Mesendoderm (in vitro differentiated cells): Measurements from ENCODE around the gene TBX6.
A peak's percentile ranks its signal among the peaks of the same experiment; 100 is the strongest.

Experiments used
- DNase-seq: peaks from one replicate; pipeline ENCODE4 v3.0.0; 2013
- H2AK5ac ChIP-seq: 2 replicates; pipeline ENCODE4 v1.6.1; 2013; ENCODE audit warnings: low read length, inconsistent platforms
- H2BK120ac ChIP-seq: 2 replicates; pipeline ENCODE4 v1.6.1; 2013; ENCODE audit warnings: low read depth, mild to moderate bottlenecking, low read length, moderate library complexity, mixed read lengths
- H2BK15ac ChIP-seq: replicated peaks from 2 replicates; pipeline ENCODE4 v1.6.1; 2013; ENCODE audit warnings: low read depth, mild to moderate bottlenecking, moderate library complexity
- H2BK5ac ChIP-seq: 2 replicates; pipeline ENCODE4 v1.6.1; 2013; ENCODE audit warnings: low read length, inconsistent platforms
- H3K18ac ChIP-seq: 2 replicates; pipeline ENCODE4 v1.6.1; 2013; ENCODE audit warnings: mild to moderate bottlenecking, low read length, mixed read lengths
- H3K23ac ChIP-seq: one replicate; pipeline ENCODE4 v1.6.1; 2013; ENCODE audit warnings: low read length
- H3K27ac ChIP-seq: 2 replicates; pipeline ENCODE4 v1.5.1; 2013; ENCODE audit warnings: low read depth, mild to moderate bottlenecking, inconsistent platforms, low read length, moderate library complexity
- H3K27me3 ChIP-seq: 2 replicates; pipeline ENCODE4 v1.6.1; 2013; ENCODE audit warnings: low read length, control low read depth, mild to moderate bottlenecking, inconsistent platforms; ENCODE audit not compliant: insufficient read depth, poor library complexity
- H3K36me3 ChIP-seq: 2 replicates; pipeline ENCODE4 v1.6.1; 2013; ENCODE audit warnings: low read length, inconsistent platforms; ENCODE audit not compliant: control insufficient read depth, insufficient read depth
- H3K4ac ChIP-seq: one replicate; pipeline ENCODE4 v1.6.1; 2013; ENCODE audit warnings: low read depth, mild to moderate bottlenecking, low read length, moderate library complexity
- H3K4me1 ChIP-seq: 2 replicates; pipeline ENCODE4 v1.6.1; 2013; ENCODE audit warnings: low read depth, low read length, inconsistent platforms; ENCODE audit not compliant: control insufficient read depth
- H3K4me2 ChIP-seq: 2 replicates; pipeline ENCODE4 v1.6.1; 2013; ENCODE audit warnings: low read length
- H3K4me3 ChIP-seq: 2 replicates; pipeline ENCODE4 v1.5.1; 2013; ENCODE audit warnings: mild to moderate bottlenecking, low read length
- H3K56ac ChIP-seq: one replicate; pipeline ENCODE4 v1.6.1; 2013; ENCODE audit warnings: low read length
- H3K79me1 ChIP-seq: 2 replicates; pipeline ENCODE4 v1.6.1; 2013; ENCODE audit warnings: low read length, inconsistent platforms
- H3K79me2 ChIP-seq: 2 replicates; pipeline ENCODE4 v1.6.1; 2013; ENCODE audit warnings: mild to moderate bottlenecking, low read length; ENCODE audit not compliant: control insufficient read depth, insufficient read depth
- H3K9ac ChIP-seq: 2 replicates; pipeline ENCODE4 v1.6.1; 2013; ENCODE audit warnings: low read length, inconsistent platforms
- H4K5ac ChIP-seq: one replicate; pipeline ENCODE4 v1.6.1; 2013; ENCODE audit warnings: low read length
- H4K8ac ChIP-seq: one replicate; pipeline ENCODE4 v1.6.1; 2013; ENCODE audit warnings: low read depth, mild to moderate bottlenecking, control low read depth, low read length, moderate library complexity
- WGBS: extraction: QIAGEN DNeasy Blood & Tissue Kit; methylation state at CpG from one replicate; pipeline ENCODE4 v1.1.7; 2013; ENCODE audit warnings: low lambda C conversion rate, missing lambda C conversion rate; ENCODE audit not compliant: insufficient coverage; ENCODE audit errors: extremely low coverage; 5-methylcytosine and 5-hydroxymethylcytosine counted together

TBX6 gene

DNA sequence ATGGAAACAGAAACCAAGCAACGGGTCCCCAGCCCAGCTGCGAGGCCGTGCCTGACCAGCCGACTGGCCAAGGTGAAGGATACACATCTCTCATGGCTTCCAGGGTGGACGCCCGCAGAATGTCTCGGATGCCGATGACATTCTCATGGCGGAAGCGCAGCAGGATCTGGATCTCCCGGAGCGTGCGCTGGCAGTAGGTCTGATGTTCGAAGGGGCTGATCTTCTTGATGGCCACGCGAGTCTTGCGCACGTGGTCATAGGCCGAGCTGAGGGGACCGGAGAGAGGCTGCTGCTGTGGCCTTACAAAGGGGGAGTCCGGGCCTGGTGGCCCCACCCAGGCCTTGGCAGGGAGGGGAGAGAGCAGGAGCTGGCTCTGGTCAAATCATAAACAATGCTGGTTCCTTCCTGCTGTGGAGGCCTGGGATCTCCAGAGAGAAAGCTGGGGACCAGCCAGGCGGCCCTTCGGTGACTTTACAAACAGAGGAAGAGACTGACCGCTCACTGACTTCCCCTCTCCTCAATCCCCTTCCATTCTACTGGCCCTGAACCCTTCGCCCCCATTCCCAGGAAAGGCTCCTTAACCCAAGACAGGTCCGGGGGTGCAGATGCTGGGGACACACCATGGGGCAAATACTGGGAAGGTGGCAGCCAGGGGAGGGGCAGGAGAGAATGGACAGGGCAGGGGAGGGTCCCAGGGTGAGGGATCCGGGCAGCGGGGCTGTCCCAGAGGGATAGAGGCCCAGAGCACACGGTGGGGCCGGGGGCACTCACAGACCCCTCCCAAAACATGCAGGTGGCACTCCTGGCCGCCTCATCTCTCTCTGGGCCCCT lies 30.2 kb upstream of the TBX6 start:
- H3K9ac ChIP-seq: peak overlapping the region; percentile 83
- no peaks in the 10 kb centered on the region for H3K79me1 ChIP-seq
- H3K23ac ChIP-seq: no peak overlapping the region
- peaks cover 2% of the 10 kb centered on the region for H3K4me1 ChIP-seq
- no peak for DNase-seq
- no peak overlapping the region for H2BK120ac ChIP-seq
- H3K56ac ChIP-seq: peak overlapping the region; percentile 93
- no peaks in the 10 kb centered on the region for H3K27me3 ChIP-seq
- peaks cover 7% of the 10 kb centered on the region for H3K36me3 ChIP-seq
- H3K27ac ChIP-seq: no peak overlapping the region
- H2BK15ac ChIP-seq: no peak overlapping the region
- H3K4me3 ChIP-seq: peak overlapping the region; percentile 11
- H2AK5ac ChIP-seq: no peak overlapping the region
- no peaks in the 10 kb centered on the region for H3K79me2 ChIP-seq
- no peak overlapping the region for H4K8ac ChIP-seq
- H3K4me2 ChIP-seq: peak overlapping the region; percentile 56
- no peak overlapping the region for H2BK5ac ChIP-seq
- no CpG with 5 or more reads among the region's 31 CpGs for WGBS
- peak overlapping the region; percentile 25 for H3K4ac ChIP-seq
- no peak overlapping the region for H4K5ac ChIP-seq
- peak overlapping the region; percentile 81 for H3K18ac ChIP-seq

GRCh38 chr16:30120340-30121105 lies 28.8 kb upstream of the TBX6 start:
- Histone ChIP-seq H4K8ac (no peak overlapping the region), H3K36me3 (peaks cover 7% of the 10 kb centered on the region), H3K23ac (no peak overlapping the region), H3K56ac (no peak overlapping the region), H2BK5ac (no peak overlapping the region), H3K79me1 (no peaks in the 10 kb centered on the region), H3K4ac (no peak overlapping the region), H2BK15ac (no peak overlapping the region), H3K18ac (no peak overlapping the region), H3K4me3 (no peak overlapping the region), H3K79me2 (no peaks in the 10 kb centered on the region), H3K27ac (no peak overlapping the region), H2BK120ac (no peak overlapping the region), H3K4me2 (no peak overlapping the region), H3K27me3 (no peaks in the 10 kb centered on the region), H3K4me1 (peaks cover 2% of the 10 kb centered on the region), H4K5ac (no peak overlapping the region), H3K9ac (no peak overlapping the region), H2AK5ac (no peak overlapping the region)
- WGBS: no CpG with 5 or more reads among the region's 3 CpGs
- no peak for DNase-seq

GRCh38 chr16:30119428-30119827 lies 27.7 kb upstream of the TBX6 start:
- no peaks in the 10 kb centered on the region for H3K27me3 ChIP-seq
- no peaks in the 10 kb centered on the region for H3K79me1 ChIP-seq
- no peak for DNase-seq
- no peak overlapping the region for H3K27ac ChIP-seq
- no peak overlapping the region for H4K8ac ChIP-seq
- H3K56ac ChIP-seq: no peak overlapping the region
- no peaks in the 10 kb centered on the region for H3K79me2 ChIP-seq
- peaks cover 2% of the 10 kb centered on the region for H3K4me1 ChIP-seq
- no peak overlapping the region for H3K4me3 ChIP-seq
- peaks cover 7% of the 10 kb centered on the region for H3K36me3 ChIP-seq
- no peak overlapping the region for H3K9ac ChIP-seq
- H3K23ac ChIP-seq: no peak overlapping the region
- no peak overlapping the region for H3K4me2 ChIP-seq
- no peak overlapping the region for H2BK15ac ChIP-seq
- H2AK5ac ChIP-seq: no peak overlapping the region
- no peak overlapping the region for H3K4ac ChIP-seq
- no CpG with 5 or more reads among the region's 2 CpGs for WGBS
- no peak overlapping the region for H2BK120ac ChIP-seq
- no peak overlapping the region for H3K18ac ChIP-seq
- no peak overlapping the region for H2BK5ac ChIP-seq
- no peak overlapping the region for H4K5ac ChIP-seq

DNA sequence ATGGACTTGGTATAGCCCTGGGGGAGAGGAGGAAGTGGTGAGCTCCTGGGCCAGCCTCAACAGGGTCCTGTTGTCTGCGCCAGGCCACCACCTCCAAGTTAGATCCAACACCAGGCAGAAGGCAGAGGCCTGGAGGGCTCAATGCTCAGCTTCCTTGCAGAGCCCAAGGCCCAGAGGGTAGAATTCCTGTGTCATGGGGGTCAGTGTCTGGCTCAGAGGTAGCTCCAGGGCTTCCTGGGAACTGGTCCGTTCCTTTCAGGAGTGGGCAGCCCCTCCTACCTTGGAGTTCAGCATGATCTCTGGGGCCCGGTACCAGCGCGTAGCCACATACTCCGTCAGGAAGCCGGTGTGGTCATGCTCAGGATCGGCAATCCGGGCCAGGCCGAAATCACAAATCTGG lies 26.0 kb upstream of the TBX6 start:
- H3K27me3 ChIP-seq: no peaks in the 10 kb centered on the region
- H4K5ac ChIP-seq: no peak overlapping the region
- H3K4me3 ChIP-seq: no peak overlapping the region
- H2BK5ac ChIP-seq: no peak overlapping the region
- WGBS: no CpG with 5 or more reads among the region's 10 CpGs
- DNase-seq: no peak
- H2BK120ac ChIP-seq: no peak overlapping the region
- H3K4me2 ChIP-seq: no peak overlapping the region
- peaks cover 2% of the 10 kb centered on the region for H3K4me1 ChIP-seq
- H2BK15ac ChIP-seq: no peak overlapping the region
- no peak overlapping the region for H3K18ac ChIP-seq
- no peak overlapping the region for H3K56ac ChIP-seq
- no peak overlapping the region for H3K4ac ChIP-seq
- H3K9ac ChIP-seq: no peak overlapping the region
- peaks cover 7% of the 10 kb centered on the region for H3K36me3 ChIP-seq
- no peak overlapping the region for H2AK5ac ChIP-seq
- no peaks in the 10 kb centered on the region for H3K79me2 ChIP-seq
- no peak overlapping the region for H3K27ac ChIP-seq
- no peak overlapping the region for H3K23ac ChIP-seq
- no peaks in the 10 kb centered on the region for H3K79me1 ChIP-seq
- no peak overlapping the region for H4K8ac ChIP-seq

DNA sequence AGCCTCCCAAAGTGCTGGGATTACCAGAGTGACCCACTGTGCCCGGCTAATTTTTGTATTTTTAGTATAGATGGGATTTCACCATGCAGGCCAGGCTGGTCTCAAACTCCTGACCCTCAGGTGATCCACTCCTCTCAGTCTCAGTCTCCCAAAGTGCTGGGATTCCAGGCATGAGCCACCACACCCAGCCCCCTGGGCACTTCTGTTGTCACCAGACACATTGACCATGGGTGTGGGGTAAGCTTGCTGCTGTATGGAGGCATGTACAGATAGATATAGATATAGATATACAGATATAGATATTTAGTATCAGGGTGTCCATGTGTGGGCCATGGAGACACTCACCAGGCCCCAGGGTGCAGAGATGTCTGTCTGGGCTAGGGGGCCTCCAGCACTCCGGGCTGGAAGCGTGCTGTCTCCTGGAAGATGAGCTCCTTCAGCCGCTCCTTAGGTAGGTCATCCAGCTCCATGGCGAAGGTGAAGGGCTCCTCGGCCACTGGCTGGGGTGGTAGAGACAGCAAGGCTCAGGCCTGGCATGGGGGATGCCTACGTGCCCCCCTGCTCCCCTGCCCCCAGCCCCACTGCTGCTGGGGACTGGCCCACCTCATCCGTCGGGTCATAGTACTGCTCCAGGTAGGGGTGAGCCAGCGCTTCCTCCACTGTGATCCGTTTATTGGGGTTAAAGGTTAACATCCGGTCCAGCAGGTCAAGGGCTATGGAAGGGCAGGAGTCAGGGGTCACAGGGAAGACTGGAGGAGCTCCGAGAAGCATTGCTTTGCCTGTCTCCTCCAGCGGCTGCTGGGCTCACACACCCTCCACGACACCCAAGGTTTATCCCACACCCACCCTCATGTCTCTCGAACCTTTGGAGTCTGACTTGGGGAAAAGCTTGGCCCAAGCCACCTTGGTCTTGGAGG lies 24.8 kb upstream of the TBX6 start:
- no peak for DNase-seq
- H3K56ac ChIP-seq: no peak overlapping the region
- no peak overlapping the region for H3K9ac ChIP-seq
- H3K36me3 ChIP-seq: peaks cover 7% of the 10 kb centered on the region
- H3K4me3 ChIP-seq: no peak overlapping the region
- H2BK120ac ChIP-seq: no peak overlapping the region
- no peak overlapping the region for H2BK5ac ChIP-seq
- H3K23ac ChIP-seq: no peak overlapping the region
- no peak overlapping the region for H2BK15ac ChIP-seq
- H3K79me1 ChIP-seq: no peaks in the 10 kb centered on the region
- no peak overlapping the region for H3K4ac ChIP-seq
- WGBS: no CpG with 5 or more reads among the region's 16 CpGs
- H3K4me1 ChIP-seq: no peaks in the 10 kb centered on the region
- no peaks in the 10 kb centered on the region for H3K27me3 ChIP-seq
- no peak overlapping the region for H4K8ac ChIP-seq
- no peak overlapping the region for H4K5ac ChIP-seq
- H3K27ac ChIP-seq: no peak overlapping the region
- no peak overlapping the region for H3K4me2 ChIP-seq
- H3K18ac ChIP-seq: no peak overlapping the region
- H2AK5ac ChIP-seq: no peak overlapping the region
- H3K79me2 ChIP-seq: no peaks in the 10 kb centered on the region
